ENCODE data around the gene ERP44.
"Not testable (repeated sequence)": the region's sequence is repeated elsewhere in the genome, so short reads cannot be mapped to it uniquely, and the experiment has no call there.

GRCh38 chr9:100069068-100069467 lies 29.7 kb downstream of the ERP44 start:
- not testable (repeated sequence) for TF ChIP-seq EZH2 (IDR thresholded peaks at IDR 0.05; ENCODE audit: borderline replicate concordance, low read depth, low read length, severe bottlenecking); CTCF (IDR thresholded peaks at IDR 0.05; ENCODE audit: borderline replicate concordance, extremely low read depth, low read length, poor library complexity, severe bottlenecking)
